HepG2 (cell line): ENCODE results near the gene BLOC1S4. TPM values are rescaled to one million over a fixed set of nuclear protein-coding genes. Genes with fewer than 3 reads are reported as not detected.

Experiments used
- ADNP ChIP-seq: sonication (generic); formaldehyde crosslinking; IDR thresholded peaks from 2 replicates; pipeline ENCODE4 v1.4.0; 2020; ENCODE audit warnings: missing genetic modification reagents
- ARNT2 ChIP-seq: sonication (generic); formaldehyde crosslinking; IDR thresholded peaks from 2 replicates; pipeline ENCODE4 v1.8.0; 2022; ENCODE audit warnings: mild to moderate bottlenecking, low read depth, missing genetic modification reagents, moderate library complexity
- BCL6 ChIP-seq: IDR thresholded peaks from 2 replicates; pipeline ENCODE4 v1.6.1; 2016; ENCODE audit warnings: missing genetic modification reagents, missing compliant biosample characterization
- HDAC1 ChIP-seq: sonication (generic); formaldehyde crosslinking; IDR thresholded peaks from 2 replicates; pipeline ENCODE4 v1.5.1; 2020; ENCODE audit warnings: mild to moderate bottlenecking, missing genetic modification reagents
- NFIC ChIP-seq: IDR thresholded peaks from 2 replicates; pipeline ENCODE4 v1.6.1; 2012; ENCODE audit warnings: mild to moderate bottlenecking, low read length, inconsistent platforms
- PHF21A ChIP-seq: sonication (generic); formaldehyde crosslinking; IDR thresholded peaks from 2 replicates; pipeline ENCODE4 v1.5.0; 2020; ENCODE audit warnings: mild to moderate bottlenecking, missing genetic modification reagents
- RCOR2 ChIP-seq: IDR thresholded peaks from 2 replicates; pipeline ENCODE4 v1.6.1; 2016; ENCODE audit warnings: missing biosample characterization, missing genetic modification reagents
- SOX6 ChIP-seq, 2 experiments: fragments of 450-650 bp in 1 of 2; sonication (generic) in 1 of 2; formaldehyde crosslinking in 1 of 2; IDR thresholded peaks; 2 replicates each; pipeline versions ENCODE4 v1.4.0 to v1.6.1; 2017 to 2020; ENCODE audit warnings: antibody characterized with exemption in 1 of 2, mild to moderate bottlenecking in 1 of 2, missing genetic modification reagents in 1 of 2
- SP5 ChIP-seq: IDR thresholded peaks from 2 replicates; pipeline ENCODE4 v1.6.1; 2016; ENCODE audit warnings: low read depth, borderline replicate concordance
- TEAD3 ChIP-seq: optimal IDR thresholded peaks from 2 replicates; pipeline ENCODE3; 2016; ENCODE audit warnings: borderline replicate concordance
- ZBTB1 ChIP-seq: sonication (generic); formaldehyde crosslinking; IDR thresholded peaks from 2 replicates; pipeline ENCODE4 v1.4.0; 2020; ENCODE audit warnings: missing genetic modification reagents, borderline replicate concordance
- ZMYM2 ChIP-seq: sonication (generic); formaldehyde crosslinking; IDR thresholded peaks from 2 replicates; pipeline ENCODE4 v1.8.0; 2022; ENCODE audit warnings: mild to moderate bottlenecking, missing genetic modification reagents
- ZMYM3 ChIP-seq: sonication (generic); formaldehyde crosslinking; IDR thresholded peaks from 2 replicates; pipeline ENCODE4 v1.5.1; 2020; ENCODE audit warnings: mild to moderate bottlenecking, missing genetic modification reagents
- ZMYM4 ChIP-seq: sonication (generic); formaldehyde crosslinking; IDR thresholded peaks from 2 replicates; pipeline ENCODE4 v1.8.1; 2023; ENCODE audit warnings: mild to moderate bottlenecking, missing genetic modification reagents
- ZNF263 ChIP-seq: sonication (generic); formaldehyde crosslinking; IDR thresholded peaks from 2 replicates; pipeline ENCODE4 v1.4.0; 2020; ENCODE audit warnings: missing genetic modification reagents
- ZNF275 ChIP-seq: sonication (generic); formaldehyde crosslinking; IDR thresholded peaks from 2 replicates; pipeline ENCODE4 v1.8.0; 2022; ENCODE audit warnings: missing genetic modification reagents, mild to moderate bottlenecking, inconsistent platforms, borderline replicate concordance
- ZNF354B ChIP-seq: sonication (generic); formaldehyde crosslinking; IDR thresholded peaks from 2 replicates; pipeline ENCODE4 v1.8.0; 2022; ENCODE audit warnings: mild to moderate bottlenecking, missing genetic modification reagents
- ZNF605 ChIP-seq: sonication (generic); formaldehyde crosslinking; IDR thresholded peaks from 2 replicates; pipeline ENCODE4 v1.8.0; 2022; ENCODE audit warnings: mild to moderate bottlenecking, missing genetic modification reagents
- ZNF775 ChIP-seq: sonication (generic); formaldehyde crosslinking; IDR thresholded peaks from 2 replicates; pipeline ENCODE4 v1.4.0; 2020; ENCODE audit warnings: missing genetic modification reagents, mild to moderate bottlenecking, moderate library complexity, borderline replicate concordance
- ZNF788 ChIP-seq: sonication (generic); formaldehyde crosslinking; IDR thresholded peaks from 2 replicates; pipeline ENCODE4 v1.5.0; 2020; ENCODE audit warnings: mild to moderate bottlenecking, missing genetic modification reagents, borderline replicate concordance
- ZNF878 ChIP-seq: sonication (generic); formaldehyde crosslinking; IDR thresholded peaks from 2 replicates; pipeline ENCODE4 v1.8.1; 2023; ENCODE audit warnings: mild to moderate bottlenecking, missing genetic modification reagents, moderate library complexity
- polyA plus RNA-seq, 8 experiments: library from polyadenylated mRNA; depleted of rRNA in 3 of 8; stranded (reverse) in 7 of 8; unstranded in 1 of 8; fragments of >200 nt; fragmentation: Illumina TruSeq in 4 of 8; extraction: Trizol in 4 of 8; gene quantifications; 2 replicates each; pipeline versions ENCODE4 v1.2.1 to v1.2.3, GENCODE V29; 2011 to 2016; ENCODE audit warnings: low read depth in 4 of 8, missing spikeins in 1 of 8, mixed read lengths in 1 of 8; ENCODE audit not compliant: insufficient read depth in 1 of 8
- total RNA-seq, 5 experiments: library from RNA; depleted of rRNA; stranded (reverse); fragments of >200 nt; fragmentation: Illumina TruSeq; extraction: Trizol; gene quantifications; 2 replicates each; pipeline ENCODE4 v1.2.3, GENCODE V29; 2016; ENCODE audit warnings: low read depth in 1 of 5
- TF ChIP-seq, protein P1 (sequence below): sonication (generic); formaldehyde crosslinking; IDR thresholded peaks from 2 replicates; pipeline ENCODE4 v1.5.1; 2020; ENCODE audit warnings: mild to moderate bottlenecking, missing genetic modification reagents, borderline replicate concordance
- TF ChIP-seq, protein P2 (sequence below): sonication (generic); formaldehyde crosslinking; IDR thresholded peaks from 2 replicates; pipeline ENCODE4 v1.8.1; 2023; ENCODE audit warnings: mild to moderate bottlenecking, missing genetic modification reagents
- TF ChIP-seq, protein P3 (sequence below): sonication (generic); formaldehyde crosslinking; IDR thresholded peaks from 2 replicates; pipeline ENCODE4 v1.5.1; 2020; ENCODE audit warnings: mild to moderate bottlenecking, moderate library complexity, missing genetic modification reagents

BLOC1S4 gene
- total and polyA plus RNA-seq, 2 of the 13 experiments (the other 11 are each of a cell fraction or from before 2014, with no cell fraction given) = 15.5 to 20.9 TPM

GRCh38 chr4:6750286-6751221 is 34.6 kb downstream of the BLOC1S4 start (continued):
- TF ChIP-seq, protein P1, sequence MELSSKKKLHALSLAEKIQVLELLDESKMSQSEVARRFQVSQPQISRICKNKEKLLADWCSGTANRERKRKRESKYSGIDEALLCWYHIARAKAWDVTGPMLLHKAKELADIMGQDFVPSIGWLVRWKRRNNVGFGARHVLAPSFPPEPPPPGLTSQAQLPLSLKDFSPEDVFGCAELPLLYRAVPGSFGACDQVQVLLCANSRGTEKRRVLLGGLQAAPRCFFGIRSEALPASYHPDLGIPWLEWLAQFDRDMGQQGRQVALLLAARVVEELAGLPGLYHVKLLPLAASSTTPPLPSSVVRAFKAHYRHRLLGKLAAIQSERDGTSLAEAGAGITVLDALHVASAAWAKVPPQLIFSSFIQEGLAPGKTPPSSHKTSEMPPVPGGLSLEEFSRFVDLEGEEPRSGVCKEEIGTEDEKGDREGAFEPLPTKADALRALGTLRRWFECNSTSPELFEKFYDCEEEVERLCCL (CRISPR knock-in tag) = 0 out of 2 replicates have a peak, but pooled peaks have one; percentile 74
- TF ChIP-seq ADNP (CRISPR knock-in tag) (peak; percentile 71; the same call in 1 of the 2 replicates), SP5 (CRISPR knock-in tag) (peak; percentile 70; the same call in 1 of the 2 replicates), ZNF788 (CRISPR knock-in tag) (peak; percentile 27; the same call in 1 of the 2 replicates), ZMYM2 (peak; percentile 63; the same call in 1 of the 2 replicates), RCOR2 (peak; percentile 68; the same call in 1 of the 2 replicates), ZNF878 (CRISPR knock-in tag) (0 out of 2 replicates have a peak, but pooled peaks have one; percentile 2), ZMYM4 (CRISPR knock-in tag) (no peak), HDAC1 (CRISPR knock-in tag) (peak; percentile 64), PHF21A (peak; percentile 19; the same call in 1 of the 2 replicates), ZMYM3 (CRISPR knock-in tag) (peak; percentile 98), ARNT2 (CRISPR knock-in tag) (0 out of 2 replicates have a peak, but pooled peaks have one; percentile 39), TEAD3 (peak; percentile 40), ZBTB1 (CRISPR knock-in tag) (no peak), ZNF775 (no peak), ZNF354B (CRISPR knock-in tag) (no peak), SOX6 (IDR thresholded peaks at IDR 0.05) (no peak), SOX6 (CRISPR knock-in tag; IDR thresholded peaks at IDR 0.05) (peak; percentile 6; the same call in 1 of the 2 replicates), NFIC (no peak), ZNF275 (0 out of 2 replicates have a peak, but pooled peaks have one; percentile 41), ZNF263 (CRISPR knock-in tag) (0 out of 2 replicates have a peak, but pooled peaks have one; percentile 8), BCL6 (CRISPR knock-in tag) (no peak), ZNF605 (CRISPR knock-in tag) (peak; percentile 58; the same call in 1 of the 2 replicates)
- TF ChIP-seq, protein P2, sequence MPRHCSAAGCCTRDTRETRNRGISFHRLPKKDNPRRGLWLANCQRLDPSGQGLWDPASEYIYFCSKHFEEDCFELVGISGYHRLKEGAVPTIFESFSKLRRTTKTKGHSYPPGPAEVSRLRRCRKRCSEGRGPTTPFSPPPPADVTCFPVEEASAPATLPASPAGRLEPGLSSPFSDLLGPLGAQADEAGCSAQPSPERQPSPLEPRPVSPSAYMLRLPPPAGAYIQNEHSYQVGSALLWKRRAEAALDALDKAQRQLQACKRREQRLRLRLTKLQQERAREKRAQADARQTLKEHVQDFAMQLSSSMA = 0 out of 2 replicates have a peak, but pooled peaks have one; percentile 32
- TF ChIP-seq, protein P3, sequence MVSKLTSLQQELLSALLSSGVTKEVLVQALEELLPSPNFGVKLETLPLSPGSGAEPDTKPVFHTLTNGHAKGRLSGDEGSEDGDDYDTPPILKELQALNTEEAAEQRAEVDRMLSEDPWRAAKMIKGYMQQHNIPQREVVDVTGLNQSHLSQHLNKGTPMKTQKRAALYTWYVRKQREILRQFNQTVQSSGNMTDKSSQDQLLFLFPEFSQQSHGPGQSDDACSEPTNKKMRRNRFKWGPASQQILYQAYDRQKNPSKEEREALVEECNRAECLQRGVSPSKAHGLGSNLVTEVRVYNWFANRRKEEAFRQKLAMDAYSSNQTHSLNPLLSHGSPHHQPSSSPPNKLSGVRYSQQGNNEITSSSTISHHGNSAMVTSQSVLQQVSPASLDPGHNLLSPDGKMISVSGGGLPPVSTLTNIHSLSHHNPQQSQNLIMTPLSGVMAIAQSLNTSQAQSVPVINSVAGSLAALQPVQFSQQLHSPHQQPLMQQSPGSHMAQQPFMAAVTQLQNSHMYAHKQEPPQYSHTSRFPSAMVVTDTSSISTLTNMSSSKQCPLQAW (CRISPR knock-in tag) = 0 out of 2 replicates have a peak, but pooled peaks have one; percentile 32
